GM23338 (cell line): Measurements from ENCODE around the gene FOXP1. TPM values are rescaled to one million over a fixed set of nuclear protein-coding genes. Genes with fewer than 3 reads are reported as not detected.

Experiments used
- ATAC-seq: fragments of 200-7000 bp; cut with Tn5 transposase; 3 replicates; pipeline ENCODE4 v1.9.1; 2020
- DNase-seq: peaks from one replicate; pipeline ENCODE4 v3.0.0-alpha.2; 2015; ENCODE audit warnings: low spot score
- H2AFZ ChIP-seq: fragments of 200-600 bp; sonication (generic); 2 replicates; pipeline ENCODE4 v1.8.0; 2016; ENCODE audit warnings: antibody characterized with exemption, mild to moderate bottlenecking, moderate library complexity
- H3F3A ChIP-seq: fragments of 200-600 bp; sonication (generic); replicated peaks from 2 replicates; pipeline ENCODE4 v1.8.0; 2017; ENCODE audit warnings: antibody characterized with exemption, mixed run types, low read depth
- H3K27ac ChIP-seq: fragments of 200-600 bp; sonication (generic); 2 replicates; pipeline ENCODE4 v1.6.1; 2016; ENCODE audit warnings: low read depth
- H3K27me3 ChIP-seq: fragments of 200-600 bp; sonication (generic); 2 replicates; pipeline ENCODE4 v1.8.0; 2016; ENCODE audit warnings: mild to moderate bottlenecking, mixed run types, moderate library complexity; ENCODE audit not compliant: insufficient read depth
- H3K36me3 ChIP-seq: fragments of 200-600 bp; sonication (generic); 2 replicates; pipeline ENCODE4 v1.8.0; 2016; ENCODE audit warnings: mild to moderate bottlenecking; ENCODE audit not compliant: insufficient read depth
- H3K4me1 ChIP-seq: fragments of 200-600 bp; sonication (generic); 2 replicates; pipeline ENCODE4 v1.8.0; 2016; ENCODE audit warnings: mild to moderate bottlenecking, moderate library complexity; ENCODE audit not compliant: insufficient read depth
- H3K4me2 ChIP-seq: fragments of 200-600 bp; sonication (generic); 2 replicates; pipeline ENCODE4 v1.7.1; 2017; ENCODE audit warnings: mixed run types
- H3K4me3 ChIP-seq: fragments of 200-600 bp; sonication (generic); 2 replicates; pipeline ENCODE4 v1.6.1; 2016; ENCODE audit warnings: mixed run types
- H3K79me2 ChIP-seq: fragments of 200-600 bp; sonication (generic); replicated peaks from 2 replicates; pipeline ENCODE4 v1.8.0; 2017; ENCODE audit warnings: mild to moderate bottlenecking; ENCODE audit not compliant: insufficient read depth
- H3K9me2 ChIP-seq: fragments of 200-600 bp; sonication (generic); 2 replicates; pipeline ENCODE4 v1.8.0; 2017; ENCODE audit not compliant: insufficient read depth
- H4K20me1 ChIP-seq: fragments of 200-600 bp; sonication (generic); replicated peaks from 2 replicates; pipeline ENCODE4 v1.8.0; 2017; ENCODE audit warnings: mild to moderate bottlenecking; ENCODE audit not compliant: insufficient read depth
- H3K27ac Mint-ChIP-seq: 2 replicates; pipeline ENCODE4 v1.8.0; 2020; ENCODE audit warnings: inconsistent platforms, mild to moderate bottlenecking, moderate library complexity, mixed read lengths
- H3K27me3 Mint-ChIP-seq: 3 replicates; pipeline ENCODE4 v1.8.0; 2022; ENCODE audit warnings: low read depth, mild to moderate bottlenecking, moderate library complexity, mixed read lengths, inconsistent platforms; ENCODE audit not compliant: insufficient read depth, poor library complexity
- H3K36me3 Mint-ChIP-seq: 3 replicates; pipeline ENCODE4 v1.8.0; 2021; ENCODE audit warnings: low read depth, mild to moderate bottlenecking, inconsistent platforms, moderate library complexity, mixed read lengths
- H3K4me1 Mint-ChIP-seq: 3 replicates; pipeline ENCODE4 v1.8.0; 2020; ENCODE audit warnings: mild to moderate bottlenecking, inconsistent platforms, mixed read lengths
- H3K4me3 Mint-ChIP-seq: 3 replicates; pipeline ENCODE4 v1.8.0; 2021; ENCODE audit warnings: moderate library complexity, mild to moderate bottlenecking, inconsistent platforms, mixed read lengths
- H3K9me3 Mint-ChIP-seq: 3 replicates; pipeline ENCODE4 v1.8.0; 2020; ENCODE audit warnings: moderate library complexity, mild to moderate bottlenecking, inconsistent platforms, mixed read lengths
- CREB1 ChIP-seq: fragments of 250-450 bp; sonication (Bioruptor Pico); IDR thresholded peaks from 2 replicates; pipeline ENCODE4 v1.5.0; 2020; ENCODE audit warnings: low read depth, mild to moderate bottlenecking, moderate library complexity
- CTCF ChIP-seq, 2 experiments: fragments of 200-600 bp in 1 of 2; sonication (generic) in 1 of 2; conservative IDR thresholded peaks; 2 replicates each; pipeline versions ENCODE4 v1.5.1 to v1.6.1; 2016 to 2017; ENCODE audit warnings: antibody characterized with exemption in 2 of 2, low read depth in 2 of 2, mild to moderate bottlenecking in 2 of 2, moderate library complexity in 1 of 2
- ETS1 ChIP-seq: IDR thresholded peaks from 2 replicates; pipeline ENCODE4 v1.6.1; 2016; ENCODE audit warnings: antibody characterized with exemption
- EZH2 ChIP-seq: fragments of 200-600 bp; sonication (generic); IDR thresholded peaks from one replicate; pipeline ENCODE4 v1.8.0; 2017; ENCODE audit warnings: antibody characterized with exemption, mild to moderate bottlenecking, low read depth; ENCODE audit not compliant: unreplicated experiment
- EZH2phosphoT487 ChIP-seq: fragments of 200-600 bp; sonication (generic); IDR thresholded peaks from one replicate; pipeline ENCODE4 v1.8.1; 2018; ENCODE audit warnings: antibody characterized with exemption; ENCODE audit not compliant: unreplicated experiment
- JUNB ChIP-seq: IDR thresholded peaks from one replicate; pipeline ENCODE4 v1.6.1; 2016; ENCODE audit warnings: antibody characterized with exemption; ENCODE audit not compliant: unreplicated experiment
- NANOG ChIP-seq: IDR thresholded peaks from 2 replicates; pipeline ENCODE4 v1.6.1; 2016; ENCODE audit warnings: antibody characterized with exemption, borderline replicate concordance
- POLR2AphosphoS5 ChIP-seq: IDR thresholded peaks from 2 replicates; pipeline ENCODE4 v1.6.1; 2016; ENCODE audit warnings: antibody characterized with exemption, low read depth
- REST ChIP-seq: IDR thresholded peaks from one replicate; pipeline ENCODE4 v1.6.1; 2018; ENCODE audit warnings: antibody characterized with exemption; ENCODE audit not compliant: unreplicated experiment
- STAT1 ChIP-seq: IDR thresholded peaks from one replicate; pipeline ENCODE4 v1.6.1; 2016; ENCODE audit warnings: antibody characterized with exemption; ENCODE audit not compliant: unreplicated experiment
- ZNF114 ChIP-seq: fragments of 250-450 bp; sonication (Bioruptor Pico); IDR thresholded peaks from 2 replicates; pipeline ENCODE4 v1.5.0; 2020; ENCODE audit warnings: mild to moderate bottlenecking, moderate library complexity
- ZNF331 ChIP-seq: fragments of 250-450 bp; sonication (Bioruptor Pico); IDR thresholded peaks from 2 replicates; pipeline ENCODE4 v1.5.0; 2020; ENCODE audit warnings: low read depth, mild to moderate bottlenecking, moderate library complexity
- ZNF462 ChIP-seq: fragments of 250-450 bp; sonication (Bioruptor Pico); IDR thresholded peaks from 2 replicates; pipeline ENCODE4 v1.5.0; 2020; ENCODE audit warnings: mild to moderate bottlenecking, moderate library complexity
- polyA plus RNA-seq: library from polyadenylated mRNA; unstranded; fragments of >200 nt; fragmentation: Nextera tagmentation; extraction: Ambion mirVana; gene quantifications from 2 replicates; pipeline ENCODE4 v1.2.1, GENCODE V29; 2016
- total RNA-seq: library from RNA; depleted of rRNA; stranded (reverse); fragments of >200 nt; shearing (Covaris generic); gene quantifications from 2 replicates; pipeline ENCODE4 v1.2.3, GENCODE V29; 2014

FOXP1 gene
- total and polyA plus RNA-seq, 2 experiments from 2014 or later, result 32.9 to 35.5 TPM

GRCh38 chr3:71487418-71487817 lies 96.1 kb downstream of the FOXP1 start:
- Mint-ChIP-seq H3K36me3 (peaks cover 21% of the 10 kb centered on the region), H3K4me3 (no peak overlapping the region), H3K9me3 (peaks cover 9% of the 10 kb centered on the region; the same call in 2 of the 3 replicates), H3K27me3 (no peaks in the 10 kb centered on the region), H3K27ac (no peak overlapping the region), H3K4me1 (peaks cover 13% of the 10 kb centered on the region; the same call in 2 of the 3 replicates)
- Histone ChIP-seq H3K4me1 (peaks cover 11% of the 10 kb centered on the region), H3K79me2 (no peaks in the 10 kb centered on the region), H3K27me3 (no peaks in the 10 kb centered on the region), H3K4me2 (no peak overlapping the region), H4K20me1 (no peaks in the 10 kb centered on the region), H3K36me3 (no peaks in the 10 kb centered on the region), H3K4me3 (no peak overlapping the region), H3K9me2 (no peaks in the 10 kb centered on the region), H3F3A (no peaks in the 10 kb centered on the region), H2AFZ (no peak overlapping the region), H3K27ac (no peak overlapping the region)
- no peak for ATAC-seq
- DNase-seq, result no peak
- TF ChIP-seq EZH2, result no peak
- no peak for TF ChIP-seq ZNF331 (CRISPR knock-in tag)
- TF ChIP-seq ZNF462, result no peak
- TF ChIP-seq CTCF (conservative IDR thresholded peaks at IDR 0.05; ENCODE audit: low read depth in 2 of 2), result no peak
- no peak for TF ChIP-seq ZNF114 (CRISPR knock-in tag)
- TF ChIP-seq ETS1, result no peak
- no peak for TF ChIP-seq POLR2AphosphoS5
- no peak for TF ChIP-seq CREB1
- TF ChIP-seq REST, result no peak
- TF ChIP-seq STAT1, result no peak
- TF ChIP-seq JUNB, result no peak
- no peak for TF ChIP-seq NANOG
- no peak for TF ChIP-seq EZH2phosphoT487
